CD14-positive monocyte (primary cell): ENCODE measurements around the gene GPD2. TPM values are rescaled to one million over a fixed set of nuclear protein-coding genes. Genes with fewer than 3 reads are reported as not detected.

Source experiments
- DNase-seq, 3 donors: peaks; one replicate each; pipeline ENCODE4 v3.0.0-alpha.2; 2011 to 2022
- H2AFZ ChIP-seq: 2 replicates; pipeline ENCODE4 v1.6.0; 2012; ENCODE audit warnings: mild to moderate bottlenecking, low read depth, low read length, inconsistent platforms; ENCODE audit not compliant: insufficient read depth, poor library complexity, severe bottlenecking
- H3K27ac ChIP-seq, 2 donors: 1 replicate in 1 of 2; 2 replicates in 1 of 2; pipeline ENCODE4 v1.5.1; 2012 to 2013; ENCODE audit warnings: low read length in 2 of 2, control low read depth in 1 of 2, inconsistent platforms in 1 of 2, low read depth in 1 of 2, mild to moderate bottlenecking in 1 of 2
- H3K27me3 ChIP-seq, 2 donors: one replicate each; pipeline versions ENCODE4 v1.6.0 to v1.6.1; 2011 to 2013; ENCODE audit warnings: low read length in 2 of 2; ENCODE audit not compliant: control insufficient read depth in 2 of 2, insufficient read depth in 2 of 2
- H3K36me3 ChIP-seq, 2 donors: replicated peaks in 1 of 2; 1 replicate in 1 of 2; 2 replicates in 1 of 2; pipeline versions ENCODE4 v1.5.1 to v1.6.1; 2012 to 2013; ENCODE audit warnings: low read length in 2 of 2, control low read depth in 1 of 2, inconsistent platforms in 1 of 2, mild to moderate bottlenecking in 1 of 2; ENCODE audit not compliant: insufficient read depth in 2 of 2, control insufficient read depth in 1 of 2
- H3K4me1 ChIP-seq, 2 donors: 1 replicate in 1 of 2; 2 replicates in 1 of 2; pipeline versions ENCODE4 v1.5.1 to v1.6.1; 2012 to 2013; ENCODE audit warnings: low read length in 2 of 2, control low read depth in 1 of 2, inconsistent platforms in 1 of 2, mild to moderate bottlenecking in 1 of 2, moderate library complexity in 1 of 2; ENCODE audit not compliant: insufficient read depth in 2 of 2, control insufficient read depth in 1 of 2
- H3K4me2 ChIP-seq: replicated peaks from 2 replicates; pipeline ENCODE3; 2012; ENCODE audit warnings: low read length, moderate library complexity, mild to moderate bottlenecking; ENCODE audit not compliant: poor library complexity, severe bottlenecking; ENCODE audit errors: extremely low read depth
- H3K4me3 ChIP-seq, 3 experiments: fragments of 200-600 bp in 1 of 3; sonication (generic) in 1 of 3; replicated peaks in 1 of 3; 1 replicate in 2 of 3; 2 replicates in 1 of 3; pipeline ENCODE4 v1.5.1; 2011 to 2013; ENCODE audit warnings: low read length in 3 of 3, mild to moderate bottlenecking in 3 of 3, control low read depth in 2 of 3, low read depth in 2 of 3, inconsistent platforms in 1 of 3, moderate library complexity in 1 of 3
- H3K79me2 ChIP-seq: 2 replicates; pipeline ENCODE4 v1.6.0; 2012; ENCODE audit warnings: mild to moderate bottlenecking, control low read depth, inconsistent platforms, low read length, moderate library complexity; ENCODE audit not compliant: insufficient read depth
- H3K9ac ChIP-seq: 2 replicates; pipeline ENCODE4 v1.6.0; 2017; ENCODE audit warnings: low read length, mild to moderate bottlenecking; ENCODE audit not compliant: insufficient read depth, poor library complexity, severe bottlenecking
- H3K9me3 ChIP-seq, 2 donors: replicated peaks in 1 of 2; 1 replicate in 1 of 2; 2 replicates in 1 of 2; pipeline versions ENCODE4 v1.5.1 to v1.6.1; 2012 to 2013; ENCODE audit warnings: low read length in 2 of 2, control low read depth in 1 of 2; ENCODE audit not compliant: control insufficient read depth in 1 of 2, insufficient read depth in 1 of 2
- H4K20me1 ChIP-seq: 2 replicates; pipeline ENCODE4 v1.6.0; 2012; ENCODE audit warnings: mild to moderate bottlenecking, low read length, control low read depth, moderate library complexity; ENCODE audit not compliant: insufficient read depth
- H3K27ac Mint-ChIP-seq, 7 donors: one replicate each; pipeline ENCODE4 v1.8.0; 2020; ENCODE audit warnings: mild to moderate bottlenecking in 7 of 7, mixed read lengths in 7 of 7, moderate library complexity in 6 of 7, inconsistent platforms in 2 of 7
- H3K27me3 Mint-ChIP-seq, 3 donors: one replicate each; pipeline ENCODE4 v1.8.0; 2021 to 2022; ENCODE audit warnings: low read depth in 3 of 3, mild to moderate bottlenecking in 3 of 3, mixed read lengths in 3 of 3, moderate library complexity in 3 of 3, inconsistent platforms in 1 of 3
- H3K36me3 Mint-ChIP-seq, 2 donors: one replicate each; pipeline ENCODE4 v1.8.0; 2020; ENCODE audit warnings: mixed read lengths in 2 of 2, inconsistent platforms in 1 of 2, mild to moderate bottlenecking in 1 of 2
- H3K4me1 Mint-ChIP-seq: one replicate; pipeline ENCODE4 v1.8.0; 2020; ENCODE audit warnings: mild to moderate bottlenecking, mixed read lengths
- H3K4me3 Mint-ChIP-seq, 2 donors: one replicate each; pipeline ENCODE4 v1.8.0; 2020; ENCODE audit warnings: mild to moderate bottlenecking in 2 of 2, mixed read lengths in 2 of 2, moderate library complexity in 1 of 2
- H3K9me3 Mint-ChIP-seq, 7 donors: one replicate each; pipeline ENCODE4 v1.8.0; 2020 to 2022; ENCODE audit warnings: mixed read lengths in 7 of 7, mild to moderate bottlenecking in 6 of 7, moderate library complexity in 6 of 7, inconsistent platforms in 2 of 7
- WGBS: methylation state at CpG from one replicate; pipeline ENCODE4 v1.1.5; 2013; ENCODE audit warnings: missing lambda C conversion rate; ENCODE audit not compliant: insufficient coverage; 5-methylcytosine and 5-hydroxymethylcytosine counted together
- intact Hi-C, 2 donors: fragments of 100-400 bp; cut with micrococcal nuclease; formaldehyde crosslinking; loops; one replicate each; pipeline versions ENCODE4 v1.15.0 to v1.15.1; 2023
- polyA plus RNA-seq, 3 donors: library from polyadenylated mRNA; depleted of rRNA in 1 of 3; unstranded in 2 of 3; stranded (reverse) in 1 of 3; fragments of 300-500 nt in 2 of 3; fragments of >200 nt in 1 of 3; fragmentation: Illumina TruSeq in 2 of 3; gene quantifications; 1 replicate in 2 of 3; 2 replicates in 1 of 3; pipeline ENCODE4 v1.2.3, GENCODE V29; 2012 to 2021
- TF ChIP-seq, protein P1 (sequence below): fragments of 200-600 bp; IDR thresholded peaks from one replicate; pipeline ENCODE4 v1.8.0; 2022; ENCODE audit warnings: antibody characterized with exemption, mild to moderate bottlenecking

Gene GPD2
- polyA plus RNA-seq, 3 donors: 13.4 to 17.1 (median 14.5) TPM

DNA sequence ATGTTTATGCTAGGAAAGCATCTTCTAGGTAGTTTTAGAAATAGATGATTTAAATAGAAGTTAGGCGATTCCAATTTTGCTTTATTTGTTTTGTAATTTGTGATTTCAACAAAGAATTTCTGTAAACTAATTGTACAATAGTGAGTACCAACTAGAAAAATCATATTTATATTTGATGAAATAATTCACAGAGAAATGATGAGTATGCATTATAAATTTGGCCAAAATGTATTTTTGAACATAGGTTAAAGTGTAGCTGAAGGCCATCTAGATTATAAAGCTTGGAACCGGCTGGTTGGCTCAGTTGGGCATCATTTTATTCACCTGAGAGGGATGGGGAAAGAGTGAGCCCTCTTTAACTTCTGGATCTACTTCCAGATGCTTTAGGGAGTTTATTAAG is 50.4 kb downstream of the GPD2 start:
- H3K4me2 ChIP-seq: no peak overlapping the region
- H3K9me3 ChIP-seq: no peaks in the 10 kb centered on the region
- peaks cover 15 to 20% of the 10 kb centered on the region in 2 donors for H3K36me3 Mint-ChIP-seq
- no peak overlapping the region for H3K9ac ChIP-seq
- H3K27ac ChIP-seq: no peak overlapping the region
- intact Hi-C loops: no loop called here
- H3K36me3 ChIP-seq: peaks cover 4 to 8% of the 10 kb centered on the region in 2 donors
- peaks cover 96% of the 10 kb centered on the region for H3K79me2 ChIP-seq
- no peak overlapping the region for H3K4me3 ChIP-seq
- H3K4me1 Mint-ChIP-seq: peaks cover 14% of the 10 kb centered on the region
- no peak overlapping the region for H3K4me3 Mint-ChIP-seq
- no peaks in the 10 kb centered on the region for H3K27me3 Mint-ChIP-seq
- H3K27ac Mint-ChIP-seq: no peak overlapping the region
- H3K27me3 ChIP-seq: no peaks in the 10 kb centered on the region
- no CpG with 5 or more reads among the region's 2 CpGs for WGBS
- H4K20me1 ChIP-seq: peaks cover 63% of the 10 kb centered on the region
- TF ChIP-seq, protein P1, sequence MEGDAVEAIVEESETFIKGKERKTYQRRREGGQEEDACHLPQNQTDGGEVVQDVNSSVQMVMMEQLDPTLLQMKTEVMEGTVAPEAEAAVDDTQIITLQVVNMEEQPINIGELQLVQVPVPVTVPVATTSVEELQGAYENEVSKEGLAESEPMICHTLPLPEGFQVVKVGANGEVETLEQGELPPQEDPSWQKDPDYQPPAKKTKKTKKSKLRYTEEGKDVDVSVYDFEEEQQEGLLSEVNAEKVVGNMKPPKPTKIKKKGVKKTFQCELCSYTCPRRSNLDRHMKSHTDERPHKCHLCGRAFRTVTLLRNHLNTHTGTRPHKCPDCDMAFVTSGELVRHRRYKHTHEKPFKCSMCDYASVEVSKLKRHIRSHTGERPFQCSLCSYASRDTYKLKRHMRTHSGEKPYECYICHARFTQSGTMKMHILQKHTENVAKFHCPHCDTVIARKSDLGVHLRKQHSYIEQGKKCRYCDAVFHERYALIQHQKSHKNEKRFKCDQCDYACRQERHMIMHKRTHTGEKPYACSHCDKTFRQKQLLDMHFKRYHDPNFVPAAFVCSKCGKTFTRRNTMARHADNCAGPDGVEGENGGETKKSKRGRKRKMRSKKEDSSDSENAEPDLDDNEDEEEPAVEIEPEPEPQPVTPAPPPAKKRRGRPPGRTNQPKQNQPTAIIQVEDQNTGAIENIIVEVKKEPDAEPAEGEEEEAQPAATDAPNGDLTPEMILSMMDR: no peak
- no peaks in the 10 kb centered on the region for H3K9me3 Mint-ChIP-seq
- DNase-seq: no peak
- H2AFZ ChIP-seq: no peak overlapping the region
- H3K4me1 ChIP-seq: no peaks in the 10 kb centered on the region

GRCh38 chr2:156489195-156489594 is 53.0 kb downstream of the GPD2 start:
- Histone ChIP-seq H3K4me2 (no peak overlapping the region), H3K27ac (no peak overlapping the region), H4K20me1 (peaks cover 80% of the 10 kb centered on the region), H3K4me3 (no peak overlapping the region), H2AFZ (no peak overlapping the region), H3K36me3 (no peaks in the 10 kb centered on the region), H3K27me3 (no peaks in the 10 kb centered on the region), H3K4me1 (no peaks in the 10 kb centered on the region), H3K9me3 (no peaks in the 10 kb centered on the region), H3K9ac (no peak overlapping the region), H3K79me2 (peaks cover 96% of the 10 kb centered on the region)
- Mint-ChIP-seq H3K4me3 (no peak overlapping the region), H3K9me3 (no peaks in the 10 kb centered on the region), H3K27ac (peak overlapping the region in 1 of 7 donors; percentile 42), H3K36me3 (peaks cover 3 to 8% of the 10 kb centered on the region in 2 donors), H3K27me3 (no peaks in the 10 kb centered on the region), H3K4me1 (peaks cover 23% of the 10 kb centered on the region)
- no CpG with 5 or more reads among the region's 1 CpG for WGBS
- TF ChIP-seq, protein P1: no peak
- intact Hi-C loops: no loop called here
- no peak for DNase-seq
